ENCODE results near the gene N4BP2L2. TPM values are rescaled to one million over a fixed set of nuclear protein-coding genes. Genes with fewer than 3 reads are reported as not detected.

Gene N4BP2L2
- total RNA-seq, 1 experiment from 2014 or later: 96.8 TPM

DNA sequence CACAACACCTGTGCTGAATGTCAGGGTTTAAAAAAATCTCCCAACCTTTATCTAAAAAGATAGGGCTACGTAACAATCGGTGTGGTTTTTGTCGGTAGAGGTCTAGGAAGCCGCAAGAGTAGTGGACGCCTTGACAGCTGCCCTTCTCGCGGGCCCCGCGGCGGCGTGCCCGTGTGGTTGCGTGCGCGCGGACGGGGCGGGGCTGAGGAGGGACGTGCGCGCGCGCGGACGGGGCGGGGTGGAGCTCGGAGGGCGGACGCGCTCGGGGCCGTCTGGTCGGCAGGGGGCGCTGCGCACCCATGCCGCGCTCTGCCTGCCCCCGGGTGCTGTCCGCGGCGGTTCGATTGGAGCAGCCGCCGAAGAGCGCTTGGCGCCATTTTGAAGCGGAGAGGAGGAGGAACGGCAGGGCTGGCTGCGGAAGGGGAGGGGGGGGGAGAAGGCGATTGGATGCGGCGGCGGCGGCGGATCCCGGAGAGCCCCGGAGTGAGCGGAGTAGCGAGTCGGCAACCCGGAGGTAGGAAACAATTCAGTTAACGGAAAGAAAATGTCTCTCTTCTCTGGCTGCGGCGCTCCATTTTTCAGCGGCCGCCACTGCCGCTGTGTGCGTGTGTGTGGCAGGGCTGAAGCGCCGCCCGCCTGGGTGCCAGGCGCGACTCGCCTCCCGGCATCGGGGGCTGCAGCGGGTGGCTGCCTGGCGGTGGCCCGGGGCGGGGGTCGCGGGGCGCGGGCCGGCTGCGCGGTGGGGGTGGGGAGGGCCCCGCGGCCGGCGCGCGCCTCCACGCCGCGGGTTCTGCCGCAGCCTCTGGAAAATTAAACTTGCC, 47.7 kb upstream of the N4BP2L2 start, which contains the start of gene PDS5B:
Gene PDS5B, plus strand, starts transcription at position 373 of the 821 bp plus-strand sequence. CDS start 62,321 bp downstream, outside the sequence.
- H3K9me3 ChIP-seq (ENCODE audit: low read depth, low read length, poor library complexity, severe bottlenecking): no peaks in the 10 kb centered on the region
- TF ChIP-seq EZH2 (IDR thresholded peaks at IDR 0.05; ENCODE audit: borderline replicate concordance, low read depth, low read length, poor library complexity, severe bottlenecking) (no peak), CTCF (conservative IDR thresholded peaks at IDR 0.05; ENCODE audit: low read depth, low read length) (peak; percentile 66)

DNA sequence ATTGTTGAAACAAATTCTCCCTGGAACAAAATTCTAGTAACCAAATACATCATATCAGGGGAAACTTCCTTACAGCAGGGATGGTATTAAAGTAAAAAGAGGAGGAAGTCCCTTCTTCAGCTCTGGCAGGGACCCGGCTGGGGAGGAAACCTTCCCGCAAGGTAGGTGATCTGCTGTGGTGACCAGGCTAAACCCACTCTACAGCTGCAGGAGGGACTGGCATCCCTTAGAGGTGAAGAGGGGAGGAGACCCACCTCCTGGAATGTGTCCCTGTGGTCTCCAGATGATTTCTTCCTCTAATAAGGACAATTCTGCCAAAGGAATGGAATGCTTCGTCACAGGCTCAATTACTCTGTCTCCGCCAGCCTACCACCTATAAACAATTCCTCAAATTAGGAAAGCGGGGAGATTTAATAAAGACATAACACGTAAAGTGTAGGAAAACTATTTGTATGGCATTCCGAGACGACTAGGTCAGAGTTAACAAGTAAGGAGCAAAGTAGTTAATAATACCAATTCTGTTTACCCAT, 47.0 kb upstream of the N4BP2L2 start:
- Histone ChIP-seq H3K4me3 (ENCODE audit: low read depth, low read length, poor library complexity, severe bottlenecking) (peak overlapping the region; percentile 77), H3K27ac (ENCODE audit: low read depth, low read length, poor library complexity, severe bottlenecking) (peak overlapping the region; percentile 22), H3K27me3 (replicated peaks; ENCODE audit: insufficient read depth, low read depth, low read length, poor library complexity) (no peaks in the 10 kb centered on the region), H3K9me3 (ENCODE audit: low read depth, low read length, poor library complexity, severe bottlenecking) (no peaks in the 10 kb centered on the region), H3K4me1 (ENCODE audit: insufficient read depth, low read length, poor library complexity, severe bottlenecking) (peaks cover 8% of the 10 kb centered on the region), H3K36me3 (ENCODE audit: insufficient read depth, low read length, poor library complexity, severe bottlenecking) (no peaks in the 10 kb centered on the region)
- no peak for DNase-seq (ENCODE audit: low spot score)
- ChIA-PET CTCF (interaction anchor here (0.5 to 1.0 kb wide), 8 partner anchors 26 to 1136 kb away, joined by 3 to 10 read pairs (median 4); no protein-coding TSS in a partner anchor), POLR2A (ENCODE audit: low non-redundant PET) (interaction anchor here (0.6 to 0.7 kb wide), 2 partner anchors 48 to 58 kb away, joined by 3 to 6 read pairs; no protein-coding TSS in a partner anchor)
- TF ChIP-seq EZH2 (IDR thresholded peaks at IDR 0.05; ENCODE audit: borderline replicate concordance, low read depth, low read length, poor library complexity, severe bottlenecking) (no peak), CTCF (conservative IDR thresholded peaks at IDR 0.05; ENCODE audit: low read depth, low read length) (no peak)
- intact Hi-C loops (cut with micrococcal nuclease; ENCODE audit: unreplicated experiment): loop anchor here (1.0 to 10.0 kb wide), 3 partner anchors 54 to 1137 kb away; no protein-coding TSS in a partner anchor
- BruUV-seq (replicated peaks): TSS peak; percentile 76

More for the DNA sequence above, 47.7 kb upstream of the N4BP2L2 start, which contains the start of gene PDS5B:
- DNase-seq (ENCODE audit: low spot score): peak; percentile 98
- H3K27ac ChIP-seq (ENCODE audit: low read depth, low read length, poor library complexity, severe bottlenecking): peak within 1 kb of the TSS; percentile 91
- POLR2A ChIA-PET (ENCODE audit: low non-redundant PET): interaction anchor here (0.6 to 0.7 kb wide), 4 partner anchors 18 to 471 kb away, joined by 3 to 6 read pairs (median 3); no protein-coding TSS in a partner anchor
- BruUV-seq (replicated peaks): no TSS peak
- no peaks in the 10 kb centered on the region for H3K36me3 ChIP-seq (ENCODE audit: insufficient read depth, low read length, poor library complexity, severe bottlenecking)
- intact Hi-C loops (cut with micrococcal nuclease; ENCODE audit: unreplicated experiment): loop anchor here (1.0 to 10.0 kb wide), 3 partner anchors 53 to 1136 kb away; no protein-coding TSS in a partner anchor
- CTCF ChIA-PET: interaction anchor here (0.5 to 1.1 kb wide), 11 partner anchors 25 to 1136 kb away, joined by 3 to 10 read pairs (median 4); no protein-coding TSS in a partner anchor
- no peaks in the 10 kb centered on the region for H3K27me3 ChIP-seq (replicated peaks; ENCODE audit: insufficient read depth, low read depth, low read length, poor library complexity)
- H3K4me3 ChIP-seq (ENCODE audit: low read depth, low read length, poor library complexity, severe bottlenecking): peak within 1 kb of the TSS; percentile 77
- peaks cover 8% of the 10 kb centered on the region for H3K4me1 ChIP-seq (ENCODE audit: insufficient read depth, low read length, poor library complexity, severe bottlenecking)

DNA sequence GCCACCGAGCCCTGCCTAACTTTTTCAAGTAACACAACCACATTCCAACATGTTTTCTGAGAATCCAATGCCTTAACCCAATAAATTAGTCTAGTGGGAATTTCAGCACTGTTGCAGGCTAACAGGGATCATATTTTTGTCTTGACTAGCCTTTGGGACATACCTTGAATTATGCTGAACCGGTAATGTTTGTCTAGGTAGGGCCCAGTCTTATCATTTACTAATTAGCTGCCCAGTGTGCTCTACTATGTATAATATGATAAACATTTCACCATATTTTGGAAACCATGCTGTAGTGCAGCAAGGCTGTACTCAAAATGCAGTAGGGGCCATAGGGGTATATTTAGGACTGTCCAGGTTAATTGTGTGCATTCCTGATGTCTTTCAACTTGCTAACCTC, 44.4 kb upstream of the N4BP2L2 start:
- no peak overlapping the region for H3K4me3 ChIP-seq (ENCODE audit: low read depth, low read length, poor library complexity, severe bottlenecking)
- no peak overlapping the region for H3K27ac ChIP-seq (ENCODE audit: low read depth, low read length, poor library complexity, severe bottlenecking)
- no peaks in the 10 kb centered on the region for H3K27me3 ChIP-seq (replicated peaks; ENCODE audit: insufficient read depth, low read depth, low read length, poor library complexity)
- H3K36me3 ChIP-seq (ENCODE audit: insufficient read depth, low read length, poor library complexity, severe bottlenecking): no peaks in the 10 kb centered on the region
- ChIA-PET CTCF (interaction anchor here (0.6 kb wide), 1 partner anchor 673 kb away, joined by 3 read pairs; no protein-coding TSS in a partner anchor), POLR2A (ENCODE audit: low non-redundant PET) (no interaction called here)
- no peak for DNase-seq (ENCODE audit: low spot score)
- no TSS peak for BruUV-seq (replicated peaks)
- no peaks in the 10 kb centered on the region for H3K9me3 ChIP-seq (ENCODE audit: low read depth, low read length, poor library complexity, severe bottlenecking)
- TF ChIP-seq CTCF (conservative IDR thresholded peaks at IDR 0.05; ENCODE audit: low read depth, low read length): no peak
- TF ChIP-seq EZH2 (IDR thresholded peaks at IDR 0.05; ENCODE audit: borderline replicate concordance, low read depth, low read length, poor library complexity, severe bottlenecking): no peak
- H3K4me1 ChIP-seq (ENCODE audit: insufficient read depth, low read length, poor library complexity, severe bottlenecking): no peaks in the 10 kb centered on the region
- intact Hi-C loops (cut with micrococcal nuclease; ENCODE audit: unreplicated experiment): loop anchor here (5.0 to 10.0 kb wide), 3 partner anchors 592 to 864 kb away; no protein-coding TSS in a partner anchor

Measured in A673 (cell line).